IMR-90 (cell line): ENCODE results near the gene C12orf60. TPM values are rescaled to one million over a fixed set of nuclear protein-coding genes. Genes with fewer than 3 reads are reported as not detected.

ENCODE experiments used
- ATAC-seq: fragments of 200-7000 bp; cut with Tn5 transposase; 2 replicates; pipeline ENCODE4 v1.9.1; 2020; ENCODE audit warnings: low read depth, mild to moderate bottlenecking, moderate library complexity
- BruUV-seq: library from RNA; stranded (reverse); fragments of 400-500 nt; replicated peaks from 2 replicates; lab custom pipeline; 2021; lab: Mats Ljungman, UMichigan
- CTCF ChIA-PET: fragments of 300-600 bp; formaldehyde crosslinking; extraction: SDS; loops from one replicate; lab custom pipeline; 2021; ENCODE audit warnings: antibody characterized with exemption; lab: Yijun Ruan, JAX
- POLR2A ChIA-PET: fragments of 300-600 bp; sonication (Branson Sonifier 250); formaldehyde crosslinking; loops from one replicate; lab custom pipeline; 2022; ENCODE audit warnings: antibody characterized with exemption; ENCODE audit not compliant: unreplicated experiment; lab: Charles Lee
- DNase-seq: peaks from one replicate; pipeline ENCODE4 v3.0.0; 2013
- H2AFZ ChIP-seq: replicated peaks from 2 replicates; pipeline ENCODE3; 2013; ENCODE audit warnings: low read length, mild to moderate bottlenecking; ENCODE audit not compliant: poor library complexity
- H2AK5ac ChIP-seq: 2 replicates; pipeline ENCODE4 v1.6.1; 2013; ENCODE audit warnings: low read depth, low read length, inconsistent platforms
- H2AK9ac ChIP-seq: replicated peaks from 2 replicates; pipeline ENCODE3; 2013; ENCODE audit warnings: mild to moderate bottlenecking, low read depth, low read length, moderate library complexity; ENCODE audit not compliant: poor library complexity
- H2BK120ac ChIP-seq: 2 replicates; pipeline ENCODE4 v1.6.1; 2013; ENCODE audit warnings: low read depth, low read length, inconsistent platforms
- H2BK15ac ChIP-seq: 3 replicates; pipeline ENCODE4 v1.6.1; 2013; ENCODE audit warnings: low read depth, low read length, inconsistent platforms
- H2BK20ac ChIP-seq: 2 replicates; pipeline ENCODE4 v1.6.1; 2013; ENCODE audit warnings: low read depth, mild to moderate bottlenecking, inconsistent platforms, low read length, moderate library complexity
- H2BK5ac ChIP-seq: 2 replicates; pipeline ENCODE4 v1.6.1; 2013; ENCODE audit warnings: mild to moderate bottlenecking, low read depth, low read length, inconsistent platforms; ENCODE audit not compliant: poor library complexity, severe bottlenecking
- H3K14ac ChIP-seq: replicated peaks from 2 replicates; pipeline ENCODE4 v1.6.1; 2013; ENCODE audit warnings: low read depth, low read length, inconsistent platforms
- H3K18ac ChIP-seq: 2 replicates; pipeline ENCODE4 v1.6.1; 2013; ENCODE audit warnings: low read depth, low read length, control low read depth
- H3K23ac ChIP-seq: 2 replicates; pipeline ENCODE4 v1.6.1; 2013; ENCODE audit warnings: low read depth, low read length, inconsistent platforms
- H3K27ac ChIP-seq: 2 replicates; pipeline ENCODE4 v1.5.1; 2013; ENCODE audit warnings: mild to moderate bottlenecking, control low read depth, low read length; ENCODE audit not compliant: insufficient read depth
- H3K27me3 ChIP-seq: 2 replicates; pipeline ENCODE4 v1.6.1; 2013; ENCODE audit warnings: low read length; ENCODE audit not compliant: control insufficient read depth, insufficient read depth
- H3K36me3 ChIP-seq: 2 replicates; pipeline ENCODE4 v1.6.1; 2013; ENCODE audit warnings: low read length, mixed read lengths; ENCODE audit not compliant: control insufficient read depth, insufficient read depth
- H3K4ac ChIP-seq: 2 replicates; pipeline ENCODE4 v1.6.1; 2013; ENCODE audit warnings: low read depth, low read length, inconsistent platforms
- H3K4me1 ChIP-seq: 2 replicates; pipeline ENCODE4 v1.6.1; 2013; ENCODE audit warnings: low read length, mixed read lengths; ENCODE audit not compliant: control insufficient read depth, insufficient read depth
- H3K4me2 ChIP-seq: 2 replicates; pipeline ENCODE4 v1.6.1; 2013; ENCODE audit warnings: low read depth, mild to moderate bottlenecking, control low read depth, low read length, moderate library complexity
- H3K4me3 ChIP-seq: 2 replicates; pipeline ENCODE4 v1.5.1; 2013; ENCODE audit warnings: low read depth, mild to moderate bottlenecking, control low read depth, low read length, moderate library complexity; ENCODE audit not compliant: insufficient read depth
- H3K56ac ChIP-seq: 2 replicates; pipeline ENCODE4 v1.6.1; 2013; ENCODE audit warnings: low read length, inconsistent platforms; ENCODE audit not compliant: insufficient read depth; ENCODE audit errors: extremely low read depth
- H3K79me1 ChIP-seq, 2 experiments: 2 replicates each; pipeline ENCODE4 v1.6.1; 2013; ENCODE audit warnings: low read length in 2 of 2, inconsistent platforms in 1 of 2, low read depth in 1 of 2
- H3K9ac ChIP-seq: 2 replicates; pipeline ENCODE4 v1.6.1; 2013; ENCODE audit warnings: low read depth, low read length, control low read depth
- H3K9me1 ChIP-seq: 2 replicates; pipeline ENCODE4 v1.6.1; 2013; ENCODE audit warnings: low read length, inconsistent platforms; ENCODE audit not compliant: insufficient read depth
- H3K9me3 ChIP-seq: 2 replicates; pipeline ENCODE4 v1.6.1; 2013; ENCODE audit warnings: low read length; ENCODE audit not compliant: control insufficient read depth, insufficient read depth
- H4K20me1 ChIP-seq: 2 replicates; pipeline ENCODE4 v1.6.1; 2013; ENCODE audit warnings: low read length, inconsistent platforms; ENCODE audit not compliant: insufficient read depth
- H4K5ac ChIP-seq: 2 replicates; pipeline ENCODE4 v1.6.1; 2013; ENCODE audit warnings: mild to moderate bottlenecking, low read depth, low read length, control low read depth
- H4K8ac ChIP-seq, 2 experiments: 2 replicates each; pipeline ENCODE4 v1.6.1; 2013; ENCODE audit warnings: low read depth in 2 of 2, low read length in 2 of 2, control low read depth in 1 of 2, inconsistent platforms in 1 of 2
- H4K91ac ChIP-seq: 2 replicates; pipeline ENCODE4 v1.6.1; 2013; ENCODE audit warnings: low read depth, low read length, inconsistent platforms; ENCODE audit not compliant: insufficient read depth
- BHLHE40 ChIP-seq: fragments of 150-350 bp; IDR thresholded peaks from 2 replicates; pipeline ENCODE4 v1.6.1; 2016; ENCODE audit warnings: mild to moderate bottlenecking, low read depth, low read length
- CEBPB ChIP-seq: IDR thresholded peaks from 2 replicates; pipeline ENCODE4 v1.6.1; 2012; ENCODE audit warnings: low read depth, low read length, improper control_type of control experiment
- CHD1 ChIP-seq: IDR thresholded peaks from 2 replicates; pipeline ENCODE4 v1.6.1; 2012; ENCODE audit warnings: low read depth, low read length, improper control_type of control experiment
- MAFK ChIP-seq: IDR thresholded peaks from 2 replicates; pipeline ENCODE4 v1.6.1; 2012; ENCODE audit warnings: low read depth, low read length, improper control_type of control experiment
- SMC3 ChIP-seq: fragments of 150-350 bp; IDR thresholded peaks from 2 replicates; pipeline ENCODE4 v1.6.1; 2016; ENCODE audit warnings: low read depth, mild to moderate bottlenecking, antibody characterized with exemption, low read length, moderate library complexity
- WGBS, 2 experiments: methylation state at CpG; one replicate each; pipeline versions ENCODE4 v1.1.5 to v1.1.7; 2013; ENCODE audit warnings: missing lambda C conversion rate in 2 of 2; ENCODE audit not compliant: insufficient read length in 1 of 2; ENCODE audit errors: extremely low coverage in 2 of 2; 5-methylcytosine and 5-hydroxymethylcytosine counted together
- dilution Hi-C: fragments of 300-500 bp; cut with HindIII; formaldehyde crosslinking; loops from one replicate; pipeline ENCODE4 v1.14.3; 2018; ENCODE audit warnings: low sequenced_read_pairs; ENCODE audit not compliant: unreplicated experiment
- in situ Hi-C: fragments of 300-500 bp; cut with MboI; formaldehyde crosslinking; loops from 3 replicates; pipeline ENCODE4 v1.14.3; 2019; ENCODE audit warnings: low sequenced_read_pairs, inconsistent platforms, mixed read lengths
- intact Hi-C: fragments of 100-400 bp; cut with micrococcal nuclease; formaldehyde crosslinking; loops from 2 replicates; pipeline ENCODE4 v1.10.0; 2022
- polyA plus RNA-seq, 3 experiments: library from polyadenylated mRNA; depleted of rRNA; stranded (reverse); fragments of >200 nt; gene quantifications; 2 replicates each; pipeline ENCODE4 v1.2.3, GENCODE V29; 2012; ENCODE audit warnings: low replicate concordance in 1 of 3
- total RNA-seq: library from RNA; depleted of rRNA; stranded (reverse); fragments of >200 nt; gene quantifications from 2 replicates; pipeline ENCODE4 v1.2.3, GENCODE V29; 2012
- TF ChIP-seq, protein P1 (sequence below): fragments of 150-350 bp; IDR thresholded peaks from 2 replicates; pipeline ENCODE4 v1.6.1; 2016; ENCODE audit warnings: low read depth, mild to moderate bottlenecking, low read length, moderate library complexity, borderline replicate concordance
- TF ChIP-seq, protein P2 (sequence below): fragments of 150-350 bp; IDR thresholded peaks from 2 replicates; pipeline ENCODE4 v1.6.1; 2017; ENCODE audit warnings: mild to moderate bottlenecking, antibody characterized with exemption, low read length, low read depth

The C12orf60 gene
- total and polyA plus RNA-seq, 2 of the 4 experiments (the other 2 are of a cell fraction): 1.1 TPM

- H3K4me1 ChIP-seq: peaks cover 3% of the 10 kb centered on the region
- H3K9me3 ChIP-seq: no peaks in the 10 kb centered on the region
- no peaks in the 10 kb centered on the region for H3K27me3 ChIP-seq
- no peak overlapping the region for H3K27ac ChIP-seq
- H4K5ac ChIP-seq: no peak overlapping the region
- H2AK5ac ChIP-seq: no peak overlapping the region
- no peaks in the 10 kb centered on the region for H4K20me1 ChIP-seq
- no peak overlapping the region for H2BK20ac ChIP-seq
- no peak overlapping the region for H2BK15ac ChIP-seq
- no peak overlapping the region for H3K9ac ChIP-seq
- H3K56ac ChIP-seq: no peak overlapping the region
- H3K14ac ChIP-seq: no peak overlapping the region
- in situ Hi-C loops (loop anchor here (25.0 kb wide), 2 partner anchors 398 to 1102 kb away; partner anchors contain the start of gene STRAP), intact Hi-C loops (no loop called here), dilution Hi-C loops (no loop called here)
- BruUV-seq: no TSS peak
- H3K23ac ChIP-seq: no peak overlapping the region
- H3K18ac ChIP-seq: no peak overlapping the region
- POLR2A ChIA-PET: no interaction called here
- no peaks in the 10 kb centered on the region for H3K9me1 ChIP-seq
- no peak overlapping the region for H2AK9ac ChIP-seq
- TF ChIP-seq MAFK: no peak
- no peak for TF ChIP-seq CEBPB
- no peak for TF ChIP-seq CHD1
- TF ChIP-seq, protein P1, sequence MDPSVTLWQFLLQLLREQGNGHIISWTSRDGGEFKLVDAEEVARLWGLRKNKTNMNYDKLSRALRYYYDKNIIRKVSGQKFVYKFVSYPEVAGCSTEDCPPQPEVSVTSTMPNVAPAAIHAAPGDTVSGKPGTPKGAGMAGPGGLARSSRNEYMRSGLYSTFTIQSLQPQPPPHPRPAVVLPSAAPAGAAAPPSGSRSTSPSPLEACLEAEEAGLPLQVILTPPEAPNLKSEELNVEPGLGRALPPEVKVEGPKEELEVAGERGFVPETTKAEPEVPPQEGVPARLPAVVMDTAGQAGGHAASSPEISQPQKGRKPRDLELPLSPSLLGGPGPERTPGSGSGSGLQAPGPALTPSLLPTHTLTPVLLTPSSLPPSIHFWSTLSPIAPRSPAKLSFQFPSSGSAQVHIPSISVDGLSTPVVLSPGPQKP: no peak
- TF ChIP-seq, protein P2, sequence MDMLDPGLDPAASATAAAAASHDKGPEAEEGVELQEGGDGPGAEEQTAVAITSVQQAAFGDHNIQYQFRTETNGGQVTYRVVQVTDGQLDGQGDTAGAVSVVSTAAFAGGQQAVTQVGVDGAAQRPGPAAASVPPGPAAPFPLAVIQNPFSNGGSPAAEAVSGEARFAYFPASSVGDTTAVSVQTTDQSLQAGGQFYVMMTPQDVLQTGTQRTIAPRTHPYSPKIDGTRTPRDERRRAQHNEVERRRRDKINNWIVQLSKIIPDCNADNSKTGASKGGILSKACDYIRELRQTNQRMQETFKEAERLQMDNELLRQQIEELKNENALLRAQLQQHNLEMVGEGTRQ: no peak
- no peak for TF ChIP-seq BHLHE40
- TF ChIP-seq SMC3: no peak
- H3K4me2 ChIP-seq: no peak overlapping the region
- no peak overlapping the region for H4K91ac ChIP-seq
- no peak overlapping the region for H3K4ac ChIP-seq
- H2AFZ ChIP-seq: no peak overlapping the region
- DNase-seq (no peak), ATAC-seq (no peak)
- no peak overlapping the region for H2BK120ac ChIP-seq
- no peak overlapping the region for H3K4me3 ChIP-seq
- H3K79me1 ChIP-seq: no peaks in the 10 kb centered on the region; a peak in 1 of 4 replicates
- peaks cover 23% of the 10 kb centered on the region for H3K36me3 ChIP-seq
- H4K8ac ChIP-seq: no peak overlapping the region
- no CpG with 5 or more reads among the region's 3 CpGs for WGBS, 2 experiments
- H2BK5ac ChIP-seq: no peak overlapping the region
- CTCF ChIA-PET: interaction anchor here (0.6 kb wide), 1 partner anchor 452 kb away, joined by 3 read pairs; no protein-coding TSS in a partner anchor
Observed at GRCh38 chr12:14785568-14785967, 17.9 kb upstream of the C12orf60 start.
